A549 treated with CORT108297 at 1 μM for 4 hours (cell line): ENCODE measurements around the gene NNAT. TPM values are rescaled to one million over a fixed set of nuclear protein-coding genes. Genes with fewer than 3 reads are reported as not detected.

Experiments
- total RNA-seq: library from RNA; stranded (reverse); fragments of 200-300 nt; extraction: Qiagen RNA extraction; gene quantifications from 5 replicates; pipeline ENCODE4 v1.2.3, GENCODE V29; 2022

NNAT gene, protein sequence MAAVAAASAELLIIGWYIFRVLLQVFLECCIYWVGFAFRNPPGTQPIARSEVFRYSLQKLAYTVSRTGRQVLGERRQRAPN
- total RNA-seq = not detected in 5 replicates

DNA sequence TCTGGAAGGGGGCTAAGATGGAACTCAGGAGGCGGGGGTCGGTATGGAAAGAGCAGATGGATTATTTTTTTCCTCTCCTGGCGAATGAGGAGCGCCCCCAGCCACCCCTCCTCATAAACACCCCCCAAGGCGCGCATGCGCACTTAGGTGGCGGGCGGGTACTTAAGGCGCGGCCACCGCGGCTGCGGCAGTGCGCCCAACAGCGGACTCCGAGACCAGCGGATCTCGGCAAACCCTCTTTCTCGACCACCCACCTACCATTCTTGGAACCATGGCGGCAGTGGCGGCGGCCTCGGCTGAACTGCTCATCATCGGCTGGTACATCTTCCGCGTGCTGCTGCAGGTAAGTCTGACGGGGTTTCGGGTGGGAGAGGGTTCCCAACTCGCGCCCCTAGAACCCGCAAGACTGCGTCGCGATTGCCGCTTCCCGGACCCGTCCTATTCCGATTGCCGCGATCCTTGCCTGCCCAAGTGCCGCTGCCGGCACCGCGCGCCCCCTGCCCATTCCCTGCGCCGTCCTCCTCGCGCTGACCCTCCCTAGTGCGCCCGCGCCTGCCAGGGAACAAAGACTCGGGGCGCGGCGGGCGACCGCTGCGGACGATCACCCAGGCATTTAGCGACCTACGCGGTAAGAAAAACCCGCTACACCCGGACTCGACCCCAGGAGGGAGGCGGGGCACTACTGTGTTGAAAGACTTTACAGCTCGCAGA lies at the start of gene NNAT:
TSS of gene NNAT (plus strand) at position 190 of the 711 bp plus-strand sequence. CDS start at position 272, 82 bp downstream.

DNA sequence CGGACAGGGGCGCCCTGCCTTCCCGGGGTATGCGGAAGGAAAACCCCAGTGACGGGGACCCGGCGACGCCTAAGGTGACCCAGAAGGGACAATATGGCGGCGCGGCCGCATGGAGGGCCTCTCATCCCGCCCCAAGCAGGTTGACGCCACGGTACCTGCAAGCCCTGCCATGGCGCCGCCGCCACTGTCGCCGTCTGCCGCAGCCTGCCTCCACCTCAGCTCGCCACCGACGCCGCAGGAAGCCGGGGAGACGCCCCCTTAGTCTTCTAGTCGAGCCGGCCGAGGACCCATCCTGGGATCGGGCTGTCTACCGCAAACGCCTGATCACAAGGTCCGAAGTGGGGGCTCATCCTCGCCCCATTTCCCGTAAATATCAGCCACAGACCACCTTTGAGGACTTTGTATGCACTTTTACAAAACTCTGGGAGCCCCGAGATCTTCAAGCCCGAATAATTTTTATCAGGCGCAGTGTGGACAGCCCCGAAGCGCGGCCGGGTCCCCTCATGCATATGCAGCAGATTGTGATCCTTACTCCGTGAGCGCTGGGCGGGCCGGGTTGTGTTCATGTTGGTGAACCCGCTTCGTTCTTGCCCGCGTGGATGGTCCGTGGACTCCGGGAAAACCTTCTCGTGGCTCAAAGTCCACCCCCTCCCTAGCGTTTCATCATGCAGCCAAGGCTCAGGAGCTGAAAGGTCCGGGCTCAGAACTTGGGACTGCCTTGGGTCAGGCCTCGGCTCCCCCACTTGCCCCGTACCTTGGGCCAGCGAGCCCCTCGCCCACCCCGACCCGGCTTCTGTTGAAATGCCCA lies 6.8 kb downstream of the NNAT start, which contains the start of gene BLCAP:
TSS of gene BLCAP (minus strand) at position 239 of the 808 bp plus-strand sequence. CDS start 8,702 bp downstream, outside the sequence.

Other genes starting within 250 kb of the NNAT start
- gene MANBAL, start 231.6 kb upstream of the NNAT start, total RNA-seq = 82.2 to 104 TPM (median 97.6 TPM) in 5 replicates
- 139 to 187 TPM (median 178 TPM) in 5 replicates for gene SRC, start 175.1 kb upstream of the NNAT start, total RNA-seq
- 41.5 to 54.6 TPM (median 51.9 TPM) in 5 replicates for gene BLCAP, start 6.6 kb downstream of the NNAT start, total RNA-seq
- 60.9 to 65.6 TPM (median 62.5 TPM) in 5 replicates for gene CTNNBL1, start 172.8 kb downstream of the NNAT start, total RNA-seq